Activated CD8-positive, alpha-beta memory T cell treated with anti-CD3 and anti-CD28 coated beads, Interleukin-2, amount 50 U/mL, for 4 hours (primary cell): Measurements from ENCODE around the gene E2F4.

Experiments
- DNase-seq: peaks from one replicate; pipeline ENCODE4 v3.0.0-alpha.2; 2020

Gene E2F4

DNA sequence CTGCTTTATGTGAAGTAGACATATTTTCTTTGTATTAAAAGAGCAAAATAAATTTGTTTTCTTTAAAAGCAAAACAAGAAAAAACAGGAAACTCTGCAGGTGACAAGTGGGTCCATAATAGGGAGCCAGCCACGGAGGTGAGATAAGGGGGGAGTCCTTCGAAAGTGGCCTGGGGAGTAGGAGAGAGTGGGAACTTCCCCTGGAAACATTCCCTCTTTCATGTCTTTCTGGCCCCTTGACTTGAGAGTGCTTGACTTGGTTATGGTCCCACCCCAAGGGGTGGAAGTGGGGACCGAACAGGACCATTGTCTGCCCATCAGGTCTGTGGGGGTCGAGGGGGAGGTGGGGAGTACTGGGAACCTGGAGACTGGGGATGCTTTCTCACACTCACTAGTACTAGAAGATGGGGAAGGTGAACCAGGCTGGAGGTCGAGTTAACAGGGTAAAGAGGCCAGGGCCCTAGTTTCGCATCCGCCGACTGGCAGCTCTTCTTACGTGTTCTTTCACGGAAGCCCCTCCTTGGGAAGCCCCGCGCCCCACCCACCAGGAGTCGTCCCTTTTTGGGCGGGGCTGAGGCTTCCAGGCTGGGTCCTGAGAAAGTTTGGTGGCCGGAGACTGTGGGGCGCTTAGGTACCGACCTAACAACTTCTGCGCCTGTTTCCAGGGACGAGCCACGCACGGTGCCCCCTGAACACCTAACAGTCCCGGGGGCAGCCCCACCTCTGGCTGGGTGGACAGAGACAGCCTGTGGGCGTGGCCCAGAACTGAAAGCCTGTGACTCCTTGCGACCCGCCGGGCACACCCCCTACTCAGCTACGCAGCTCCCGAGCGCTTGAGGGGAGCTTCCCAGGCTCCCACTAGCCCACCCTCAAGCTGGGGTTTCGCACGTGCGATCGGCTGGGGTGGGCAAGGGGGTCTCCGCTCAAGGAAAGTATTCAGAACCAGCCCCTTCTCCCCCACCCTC, 33.0 kb upstream of the E2F4 start:
- DNase-seq, result peak; percentile 77

DNA sequence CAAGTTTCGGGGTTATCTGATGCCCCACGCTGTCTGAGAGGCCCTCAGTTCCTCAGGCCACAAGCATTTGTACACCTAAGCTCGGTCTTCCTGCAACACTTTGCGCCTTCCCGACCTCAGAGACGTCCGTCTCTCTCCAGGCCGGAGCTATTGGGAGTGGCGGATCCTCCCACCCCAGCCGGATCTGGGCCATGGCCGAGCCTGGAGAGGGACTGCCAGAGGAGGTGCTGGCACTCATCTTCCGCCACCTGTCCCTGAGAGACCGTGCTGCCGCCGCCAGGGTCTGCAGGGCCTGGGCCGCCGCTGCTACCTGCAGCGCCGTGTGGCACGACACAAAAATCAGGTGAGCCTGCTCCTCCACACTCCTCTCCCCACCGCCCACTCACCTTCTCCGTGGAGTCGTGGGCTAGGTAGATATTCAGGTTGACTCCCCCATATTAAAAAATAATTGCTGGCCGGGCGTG, 30.3 kb upstream of the E2F4 start:
- DNase-seq, result no peak

DNA sequence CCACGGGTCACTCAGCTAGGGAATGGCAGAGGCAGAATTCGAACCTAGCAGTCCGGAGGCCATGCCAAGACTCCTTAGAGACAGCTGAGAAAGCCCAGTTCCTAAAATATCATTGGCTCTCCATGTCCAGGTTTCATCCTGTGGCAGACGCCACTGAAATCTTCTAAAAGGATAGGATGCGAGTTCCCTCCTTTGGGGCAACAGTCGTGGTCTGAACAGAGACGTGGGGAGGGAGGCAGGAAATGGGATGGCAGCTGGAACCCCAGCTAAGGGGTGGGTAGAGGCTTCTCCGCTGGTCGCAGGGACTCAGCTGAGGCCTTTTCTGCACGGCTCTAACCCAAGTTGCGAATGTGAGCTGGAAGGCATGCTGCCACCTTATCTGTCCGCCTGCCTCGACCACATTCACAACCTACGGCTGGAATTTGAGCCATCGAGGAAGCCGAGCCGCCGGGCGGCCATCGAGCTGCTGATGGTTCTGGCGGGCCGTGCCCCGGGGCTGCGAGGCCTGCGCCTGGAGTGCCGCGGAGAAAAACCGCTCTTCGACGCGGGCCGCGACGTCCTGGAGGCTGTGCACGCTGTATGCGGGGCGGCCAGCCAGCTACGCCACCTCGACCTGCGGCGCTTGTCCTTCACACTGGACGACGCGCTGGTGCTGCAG, 29.3 kb upstream of the E2F4 start:
- DNase-seq, result no peak

- DNase-seq, result no peak
Measured at GRCh38 chr16:67163164-67163998, 28.6 kb upstream of the E2F4 start.

- no peak for DNase-seq
Measured at GRCh38 chr16:67163999-67164558, 27.9 kb upstream of the E2F4 start.

DNA sequence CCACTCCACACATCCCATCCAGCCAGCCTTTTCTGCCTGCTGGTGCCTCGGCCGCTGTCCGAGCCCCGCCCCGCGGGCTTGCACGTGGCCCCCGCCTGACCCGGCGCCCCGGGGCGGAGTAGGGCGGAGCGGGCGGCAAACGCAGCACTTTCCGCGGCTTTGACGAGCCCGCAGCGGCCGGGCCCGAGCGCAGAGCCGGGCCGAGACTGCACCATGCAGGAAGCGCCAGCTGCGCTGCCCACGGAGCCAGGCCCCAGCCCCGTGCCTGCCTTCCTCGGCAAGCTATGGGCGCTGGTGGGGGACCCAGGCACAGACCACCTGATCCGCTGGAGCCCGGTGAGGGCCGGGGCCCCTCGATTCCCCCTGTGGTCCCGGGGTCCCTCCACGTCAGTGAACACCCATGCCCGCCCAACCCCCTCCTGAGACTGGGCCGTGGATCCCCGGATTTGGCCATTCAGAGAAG, 27.3 kb upstream of the E2F4 start, which contains the start of gene HSF4:
TSS of gene HSF4 (plus strand) at position 147 of the 463 bp plus-strand sequence. CDS start at position 214, 67 bp downstream.
- DNase-seq, result no peak

DNA sequence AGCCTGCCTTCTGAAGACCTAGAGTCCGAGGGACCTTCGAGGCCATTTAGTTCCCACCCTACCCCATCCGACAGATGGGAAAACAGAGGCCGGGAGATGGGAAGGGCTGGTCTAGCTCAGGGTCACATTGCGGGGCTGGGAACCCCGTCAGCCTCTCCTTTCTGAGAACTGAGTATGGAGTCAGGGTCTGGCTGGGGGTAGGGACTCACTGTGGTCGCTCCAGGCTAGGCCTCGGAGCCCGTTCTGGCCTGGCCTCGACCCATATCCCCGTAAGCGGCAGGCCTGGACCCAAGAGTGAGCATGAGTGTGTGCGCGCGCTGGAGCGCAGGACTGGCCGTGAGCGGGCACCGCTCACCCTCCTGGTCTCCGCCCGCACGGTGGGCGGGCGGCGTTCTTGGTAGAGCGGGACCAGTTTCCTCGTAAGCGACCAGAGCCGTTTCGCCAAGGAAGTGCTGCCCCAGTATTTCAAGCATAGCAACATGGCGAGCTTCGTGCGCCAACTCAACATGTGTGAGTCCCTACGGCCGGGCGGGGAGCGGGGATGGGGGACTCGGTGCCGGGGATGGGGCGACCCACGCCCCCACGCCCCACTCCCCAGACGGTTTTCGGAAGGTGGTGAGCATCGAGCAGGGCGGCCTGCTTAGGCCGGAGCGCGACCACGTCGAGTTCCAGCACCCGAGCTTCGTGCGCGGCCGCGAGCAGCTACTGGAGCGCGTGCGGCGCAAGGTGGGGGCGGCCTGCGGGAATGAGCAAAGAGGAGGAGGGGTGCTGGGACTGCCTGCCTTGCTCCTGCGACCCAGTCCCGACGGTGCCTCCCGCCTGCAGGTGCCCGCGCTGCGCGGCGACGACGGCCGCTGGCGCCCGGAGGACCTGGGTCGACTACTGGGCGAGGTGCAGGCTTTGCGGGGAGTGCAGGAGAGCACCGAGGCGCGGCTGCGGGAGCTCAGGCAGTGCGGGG, 26.6 kb upstream of the E2F4 start:
- DNase-seq, result no peak

GRCh38 chr16:67166110-67166547, 25.8 kb upstream of the E2F4 start:
- no peak for DNase-seq

DNA sequence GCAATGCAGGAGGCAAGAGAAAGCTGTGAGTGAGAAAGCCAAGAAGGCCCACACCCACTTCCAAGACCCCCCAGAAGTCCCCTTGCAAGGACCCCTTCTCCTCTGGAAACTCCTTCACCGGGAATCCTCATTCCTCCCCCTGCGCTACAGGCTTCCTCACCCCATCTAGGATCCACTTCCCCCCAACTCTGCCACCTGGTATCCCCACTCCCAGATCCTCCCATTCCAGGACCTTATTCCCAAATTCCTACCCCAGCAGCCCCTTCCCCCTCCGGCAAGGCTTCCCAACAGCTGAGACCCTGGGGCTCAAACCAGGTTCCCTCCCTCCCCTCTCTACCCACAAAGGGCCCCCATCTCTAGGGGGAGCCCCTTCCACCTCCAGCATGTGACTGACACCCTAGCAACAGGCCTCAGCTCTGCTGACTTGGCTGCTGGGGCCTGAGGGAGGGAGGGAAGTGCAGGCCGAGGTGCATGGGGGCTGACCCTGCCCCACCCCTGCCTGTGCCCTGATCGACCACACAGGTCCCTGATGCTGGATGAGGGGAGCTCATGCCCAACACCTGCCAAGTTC, 25.3 kb upstream of the E2F4 start:
- DNase-seq, result no peak

- DNase-seq, result no peak
Measured at GRCh38 chr16:67167588-67167987, 24.4 kb upstream of the E2F4 start.

GRCh38 chr16:67169011-67169451, 22.9 kb upstream of the E2F4 start:
- no peak for DNase-seq

- DNase-seq, result no peak
Measured at GRCh38 chr16:67169642-67170167, 22.2 kb upstream of the E2F4 start.

DNA sequence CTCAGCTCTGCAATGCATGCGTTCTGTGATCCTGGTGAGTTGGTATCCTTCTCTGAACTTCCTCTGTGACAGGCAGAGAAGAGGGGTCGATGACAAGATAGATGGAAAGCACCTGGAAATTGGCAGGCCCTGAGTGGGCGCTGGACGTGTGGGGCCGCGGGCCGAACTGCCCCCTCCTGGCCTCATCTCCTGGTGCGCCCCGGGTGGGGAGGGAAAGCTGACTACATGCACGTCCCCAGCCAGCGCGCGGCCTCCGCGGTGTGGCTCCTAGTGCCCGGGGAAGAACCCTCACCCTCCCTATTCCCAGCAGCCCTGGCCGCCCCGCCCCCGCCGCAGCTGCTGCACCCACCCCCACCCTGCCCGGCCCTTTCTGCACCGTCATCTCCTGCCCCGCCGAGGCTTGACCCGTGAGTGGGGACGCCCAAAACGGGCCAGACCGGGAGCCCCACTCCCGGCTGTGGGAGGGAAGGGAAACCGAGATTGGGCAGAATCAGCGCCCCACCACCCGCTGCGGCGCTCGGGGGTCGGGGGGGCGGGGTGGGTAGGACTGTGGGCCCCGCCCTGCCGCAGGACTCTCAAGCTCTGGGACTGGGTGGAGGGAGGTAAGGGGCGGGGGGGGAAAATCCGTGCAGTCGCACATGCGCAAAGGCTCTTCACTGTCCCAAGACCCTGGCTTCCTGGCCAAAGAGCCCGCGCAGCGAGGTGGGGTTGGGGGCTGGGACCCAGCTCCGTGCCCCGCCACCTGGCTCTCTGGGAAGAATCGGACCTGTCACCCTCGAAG, 21.6 kb upstream of the E2F4 start, which contains the start of gene NOL3:
TSS of gene NOL3 (plus strand) at position 371 of the 781 bp plus-strand sequence.
- DNase-seq, result no peak

GRCh38 chr16:67170949-67171649, 20.9 kb upstream of the E2F4 start:
- DNase-seq, result no peak

GRCh38 chr16:67173323-67173722, 18.6 kb upstream of the E2F4 start:
- DNase-seq, result no peak

DNA sequence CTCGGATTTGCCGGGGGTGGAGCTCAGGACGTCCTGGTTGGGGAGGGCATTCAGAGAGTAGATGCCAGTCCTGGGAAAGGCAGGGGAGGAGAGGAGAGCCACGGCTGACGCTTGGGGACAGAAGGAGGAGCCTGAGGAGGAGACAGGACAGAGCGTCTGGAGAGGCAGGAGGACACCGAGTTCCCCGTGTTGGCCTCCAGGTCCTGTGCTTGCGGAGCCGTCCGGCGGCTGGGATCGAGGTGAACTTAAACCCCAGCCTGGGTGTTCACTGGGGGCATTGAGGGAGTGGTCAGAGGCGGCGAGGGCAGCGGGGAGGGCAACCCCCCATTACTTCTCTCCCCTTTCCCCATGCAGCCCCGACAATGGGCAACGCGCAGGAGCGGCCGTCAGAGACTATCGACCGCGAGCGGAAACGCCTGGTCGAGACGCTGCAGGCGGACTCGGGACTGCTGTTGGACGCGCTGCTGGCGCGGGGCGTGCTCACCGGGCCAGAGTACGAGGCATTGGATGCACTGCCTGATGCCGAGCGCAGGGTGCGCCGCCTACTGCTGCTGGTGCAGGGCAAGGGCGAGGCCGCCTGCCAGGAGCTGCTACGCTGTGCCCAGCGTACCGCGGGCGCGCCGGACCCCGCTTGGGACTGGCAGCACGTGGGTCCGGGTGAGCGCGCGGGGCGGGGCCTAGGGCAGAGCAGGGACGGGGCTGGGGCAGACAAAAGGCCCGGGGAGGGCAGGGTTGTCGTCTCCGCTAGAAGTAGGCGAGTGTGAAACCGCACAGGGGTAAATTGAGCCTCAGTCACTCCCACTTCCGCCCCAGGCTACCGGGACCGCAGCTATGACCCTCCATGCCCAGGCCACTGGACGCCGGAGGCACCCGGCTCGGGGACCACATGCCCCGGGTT, 17.9 kb upstream of the E2F4 start:
- DNase-seq, result peak; percentile 57

- no peak for DNase-seq
Measured at GRCh38 chr16:67174706-67175231, 17.2 kb upstream of the E2F4 start.

DNA sequence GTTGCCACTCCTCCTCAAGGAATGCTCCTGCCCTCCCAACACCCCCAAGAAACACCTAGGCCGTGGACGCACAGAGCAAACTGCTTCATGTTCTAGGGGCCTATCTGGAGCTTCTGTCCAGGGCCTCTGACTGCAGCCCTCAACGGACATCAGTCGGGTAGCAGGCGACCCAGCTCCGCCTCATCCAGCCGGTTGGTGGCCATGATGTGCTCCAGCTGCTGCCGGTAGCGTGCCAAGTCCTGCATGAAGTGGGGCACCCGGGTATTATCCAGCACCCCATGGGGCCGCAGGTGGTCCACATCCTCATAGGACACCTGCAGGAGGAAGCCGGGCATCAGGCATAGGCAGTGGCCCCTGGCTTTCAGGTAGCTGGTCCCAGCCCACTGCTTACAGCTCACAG, 15.3 kb upstream of the E2F4 start:
- DNase-seq, result no peak
